Ovary (tissue), 9 donors: Measurements from ENCODE around the gene DNAH11. TPM values are rescaled to one million over a fixed set of nuclear protein-coding genes. Genes with fewer than 3 reads are reported as not detected.

ENCODE experiments used
- DNase-seq, 5 donors: peaks; one replicate each; pipeline ENCODE4 v3.0.0-alpha.2; 2019 to 2020
- H3K27ac ChIP-seq, 2 donors: fragments of 200-600 bp; one replicate each; pipeline versions ENCODE4 v1.5.1 to v1.8.0; 2019 to 2022
- H3K27me3 ChIP-seq: fragments of 200-600 bp; one replicate; pipeline ENCODE4 v1.8.0; 2022
- H3K36me3 ChIP-seq: fragments of 200-600 bp; sonication (generic); one replicate; pipeline ENCODE4 v1.5.1; 2019
- H3K4me1 ChIP-seq: one replicate; pipeline ENCODE4 v1.8.1; 2013; ENCODE audit warnings: mild to moderate bottlenecking, moderate library complexity; ENCODE audit not compliant: insufficient read depth
- H3K4me3 ChIP-seq: fragments of 200-600 bp; sonication (generic); one replicate; pipeline ENCODE4 v1.5.1; 2017
- H3K9me3 ChIP-seq, 2 donors: fragments of 200-600 bp in 1 of 2; sonication (generic) in 1 of 2; one replicate each; pipeline versions ENCODE4 v1.5.1 to v1.8.1; 2013 to 2019; ENCODE audit warnings: mild to moderate bottlenecking in 1 of 2, moderate library complexity in 1 of 2
- EP300 ChIP-seq: sonication (generic); formaldehyde crosslinking; IDR thresholded peaks from one replicate; pipeline ENCODE4 v1.6.1; 2017; ENCODE audit warnings: antibody characterized with exemption
- POLR2A ChIP-seq: fragments of 450-650 bp; IDR thresholded peaks from one replicate; pipeline ENCODE4 v1.6.1; 2017; ENCODE audit warnings: antibody characterized with exemption, mild to moderate bottlenecking, moderate library complexity
- WGBS, 3 donors: extraction: QIAGEN DNeasy Blood & Tissue Kit in 1 of 3; methylation state at CpG; one replicate each; pipeline versions ENCODE4 v1.1.5 to v1.1.7; 2013 to 2017; 5-methylcytosine and 5-hydroxymethylcytosine counted together
- intact Hi-C, 4 donors: fragments of 100-400 bp; cut with DNase I; formaldehyde crosslinking; loops; one replicate each; pipeline versions ENCODE4 v1.11.0 to v1.15.1; 2022 to 2023
- polyA plus RNA-seq, 2 donors: library from polyadenylated mRNA; stranded (reverse); fragments of 200-250 nt in 1 of 2; fragments of 350-450 nt in 1 of 2; fragmentation: Illumina TruSeq in 1 of 2; extraction: RNeasy Lipid Tissue Mini Kit (QIAGEN cat#74804) in 1 of 2; gene quantifications; one replicate each; pipeline ENCODE4 v1.2.3, GENCODE V29; 2013 to 2014
- total RNA-seq, 7 donors: library from RNA; depleted of rRNA in 2 of 7; stranded (reverse); fragments of >200 nt in 2 of 7; fragmentation: NEBNext Ultra II Directional in 3 of 7; extraction: Animal tissue kit (Norgen Biotek cat#: 25700) in 3 of 7; gene quantifications; one replicate each; pipeline versions ENCODE4 v1.1.0 to v1.2.4, GENCODE V29; 2016 to 2023
- TF ChIP-seq, protein P1 (sequence below), 3 donors: fragments of 450-650 bp in 2 of 3; fragments of 200-600 bp in 1 of 3; IDR thresholded peaks; one replicate each; pipeline versions ENCODE4 v1.5.1 to v1.8.0; 2016 to 2022; ENCODE audit warnings: antibody characterized with exemption in 3 of 3, mild to moderate bottlenecking in 1 of 3
- donor health status: DM: no; HTN: no; CAD: no; lungs with moderate emphysema.
- donor health status: DM: no; HTN: no; CAD: no.
- donor health status: Bipolar disorder and iron deficiency.
- donor health status: DM: yes; HTN: yes; CAD: no.
- donor health status: DM: no; HTN: no; CAD: no.
- donor health status: DM: yes; HTN: yes; CAD: no.

DNAH11 gene
- total and polyA plus RNA-seq, 9 donors = 0.05 to 44.3 (median 2.6) TPM

DNA sequence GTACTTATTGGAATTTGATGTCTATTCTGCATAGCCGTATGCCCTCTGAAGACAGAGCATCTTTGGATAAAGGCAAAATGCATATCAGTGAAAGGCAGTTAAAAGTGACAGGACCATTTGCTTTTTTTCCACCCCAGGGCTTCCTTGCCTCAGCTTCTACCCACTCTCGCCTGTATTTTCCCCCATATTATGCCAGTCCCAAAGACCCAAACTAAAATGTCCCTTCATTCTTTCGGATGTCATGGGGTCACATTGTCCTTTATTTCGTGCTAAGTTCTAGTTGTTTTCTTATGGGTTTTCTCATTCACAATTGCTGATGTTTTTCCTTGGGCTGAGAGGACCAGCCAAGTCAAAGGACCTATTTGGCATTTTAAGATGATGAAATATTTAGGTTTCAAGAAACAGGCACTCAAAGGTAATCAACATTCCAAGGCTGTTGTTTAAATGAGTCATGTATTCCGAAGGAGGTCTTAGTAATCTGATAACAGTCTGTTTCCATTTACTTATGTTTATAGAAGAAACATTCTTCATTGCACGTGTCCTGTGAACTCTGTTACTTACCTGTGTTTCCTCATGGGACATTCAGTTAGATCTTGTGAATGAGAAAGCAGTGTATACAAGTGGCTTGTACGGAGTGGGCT lies 74.1 kb downstream of the DNAH11 start:
- intact Hi-C loops = no loop called here
- Histone ChIP-seq H3K27me3 (no peaks in the 10 kb centered on the region), H3K4me3 (no peak overlapping the region), H3K27ac (no peak overlapping the region), H3K9me3 (no peaks in the 10 kb centered on the region), H3K4me1 (no peaks in the 10 kb centered on the region), H3K36me3 (no peaks in the 10 kb centered on the region)
- TF ChIP-seq EP300 (no peak), POLR2A (no peak)
- TF ChIP-seq, protein P1, sequence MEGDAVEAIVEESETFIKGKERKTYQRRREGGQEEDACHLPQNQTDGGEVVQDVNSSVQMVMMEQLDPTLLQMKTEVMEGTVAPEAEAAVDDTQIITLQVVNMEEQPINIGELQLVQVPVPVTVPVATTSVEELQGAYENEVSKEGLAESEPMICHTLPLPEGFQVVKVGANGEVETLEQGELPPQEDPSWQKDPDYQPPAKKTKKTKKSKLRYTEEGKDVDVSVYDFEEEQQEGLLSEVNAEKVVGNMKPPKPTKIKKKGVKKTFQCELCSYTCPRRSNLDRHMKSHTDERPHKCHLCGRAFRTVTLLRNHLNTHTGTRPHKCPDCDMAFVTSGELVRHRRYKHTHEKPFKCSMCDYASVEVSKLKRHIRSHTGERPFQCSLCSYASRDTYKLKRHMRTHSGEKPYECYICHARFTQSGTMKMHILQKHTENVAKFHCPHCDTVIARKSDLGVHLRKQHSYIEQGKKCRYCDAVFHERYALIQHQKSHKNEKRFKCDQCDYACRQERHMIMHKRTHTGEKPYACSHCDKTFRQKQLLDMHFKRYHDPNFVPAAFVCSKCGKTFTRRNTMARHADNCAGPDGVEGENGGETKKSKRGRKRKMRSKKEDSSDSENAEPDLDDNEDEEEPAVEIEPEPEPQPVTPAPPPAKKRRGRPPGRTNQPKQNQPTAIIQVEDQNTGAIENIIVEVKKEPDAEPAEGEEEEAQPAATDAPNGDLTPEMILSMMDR (IDR thresholded peaks at IDR 0.05) = no peak
- no peak for DNase-seq
- WGBS, 3 donors = 61 to 69% (median 65%) methylated on average over 7 of the region's 7 CpGs

DNA sequence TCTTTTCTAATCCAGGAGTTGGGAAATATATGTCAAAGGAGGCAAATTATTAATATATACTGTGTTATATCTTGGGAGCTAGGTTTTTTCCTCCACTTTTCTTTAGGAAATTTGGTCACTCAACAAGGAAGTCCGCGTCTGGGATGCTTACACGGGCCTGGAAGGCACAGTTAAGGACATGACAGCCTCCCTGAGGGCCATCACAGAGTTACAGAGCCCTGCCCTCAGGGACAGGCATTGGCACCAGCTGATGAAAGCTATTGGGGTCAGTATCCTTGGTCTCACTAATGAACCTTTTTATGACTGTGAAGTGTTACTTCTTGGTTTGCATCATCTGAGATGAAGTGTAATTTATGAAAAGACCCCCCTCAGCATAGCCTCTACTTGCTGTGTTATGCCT lies 74.7 kb downstream of the DNAH11 start:
- intact Hi-C loops = no loop called here

DNA sequence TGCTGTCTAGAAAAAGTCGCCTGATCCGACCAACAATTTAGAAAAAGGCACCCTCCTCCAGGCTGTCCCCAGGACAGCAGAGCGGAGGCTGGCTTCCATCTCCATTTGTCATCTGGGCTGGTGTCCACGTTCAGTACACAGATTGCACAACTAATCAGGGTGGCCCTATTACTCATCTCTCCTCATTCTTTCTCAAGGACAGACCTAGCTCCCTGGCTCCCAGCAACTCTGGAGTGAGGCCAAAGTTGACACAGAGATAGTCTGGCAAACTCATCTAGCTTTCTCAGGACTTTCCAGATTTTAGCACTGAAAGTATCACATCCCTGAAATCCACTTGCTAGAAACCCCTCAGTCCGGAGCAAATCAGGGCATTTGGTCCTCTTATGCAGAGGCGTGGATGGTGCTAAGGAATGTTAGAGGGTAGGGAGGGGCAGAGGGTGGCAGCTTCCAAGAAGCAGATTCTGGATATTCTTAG lies 75.1 kb downstream of the DNAH11 start:
- intact Hi-C loops = no loop called here
- Histone ChIP-seq H3K27me3 (no peaks in the 10 kb centered on the region), H3K9me3 (no peaks in the 10 kb centered on the region), H3K4me1 (no peaks in the 10 kb centered on the region), H3K27ac (no peak overlapping the region), H3K4me3 (no peak overlapping the region), H3K36me3 (no peaks in the 10 kb centered on the region)
- WGBS, 3 donors = 48 to 63% (median 55%) methylated on average over 6 of the region's 6 CpGs
- DNase-seq = peak; percentile 12 to 61 (median 44)
- TF ChIP-seq, protein P1 (IDR thresholded peaks at IDR 0.05) = no peak
- no peak for TF ChIP-seq EP300
- no peak for TF ChIP-seq POLR2A

More for the DNA sequence above, 74.7 kb downstream of the DNAH11 start:
- H3K9me3 ChIP-seq = no peaks in the 10 kb centered on the region
- H3K36me3 ChIP-seq = no peaks in the 10 kb centered on the region
- H3K27me3 ChIP-seq = no peaks in the 10 kb centered on the region
- DNase-seq = no peak
- H3K27ac ChIP-seq = no peak overlapping the region
- H3K4me1 ChIP-seq = no peaks in the 10 kb centered on the region
- TF ChIP-seq EP300 = no peak
- TF ChIP-seq, protein P1 (IDR thresholded peaks at IDR 0.05) = no peak
- H3K4me3 ChIP-seq = no peak overlapping the region
- 74 to 90% (median 90%) methylated on average over 3 of the region's 3 CpGs for WGBS, 3 donors

DNA sequence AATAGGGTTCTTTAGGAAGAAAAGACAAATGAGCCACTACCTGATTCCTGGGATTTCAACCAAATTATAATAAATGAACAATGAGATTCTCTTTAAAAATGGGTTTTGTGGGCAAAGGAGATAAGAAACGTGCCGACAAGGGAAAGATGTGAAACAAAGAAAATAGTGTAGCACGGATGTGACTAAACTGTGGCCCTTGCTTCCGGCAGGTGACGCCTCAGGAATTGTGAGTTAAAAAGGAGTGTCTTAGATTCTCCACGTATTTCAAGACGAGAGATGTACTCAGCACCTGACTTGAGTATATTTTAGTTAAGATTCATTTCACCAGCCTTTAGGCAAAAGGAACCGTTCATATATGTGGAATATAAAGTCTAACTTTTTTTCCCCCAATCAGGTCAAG lies 75.9 kb downstream of the DNAH11 start:
- no peaks in the 10 kb centered on the region for H3K4me1 ChIP-seq
- TF ChIP-seq EP300 (no peak), POLR2A (no peak)
- TF ChIP-seq, protein P1 (IDR thresholded peaks at IDR 0.05) = no peak
- intact Hi-C loops = no loop called here
- no peaks in the 10 kb centered on the region for H3K27me3 ChIP-seq
- H3K36me3 ChIP-seq = no peaks in the 10 kb centered on the region
- no peaks in the 10 kb centered on the region for H3K9me3 ChIP-seq
- H3K4me3 ChIP-seq = no peak overlapping the region
- no peak overlapping the region for H3K27ac ChIP-seq
- no peak for DNase-seq
- 81 to 90% (median 87%) methylated on average over 8 of the region's 8 CpGs for WGBS, 3 donors
